Measurements from ENCODE around the gene RTBDN. TPM values are rescaled to one million over a fixed set of nuclear protein-coding genes. Genes with fewer than 3 reads are reported as not detected.

The RTBDN gene
- total RNA-seq, 1 donor from 2014 or later = not detected

DNA sequence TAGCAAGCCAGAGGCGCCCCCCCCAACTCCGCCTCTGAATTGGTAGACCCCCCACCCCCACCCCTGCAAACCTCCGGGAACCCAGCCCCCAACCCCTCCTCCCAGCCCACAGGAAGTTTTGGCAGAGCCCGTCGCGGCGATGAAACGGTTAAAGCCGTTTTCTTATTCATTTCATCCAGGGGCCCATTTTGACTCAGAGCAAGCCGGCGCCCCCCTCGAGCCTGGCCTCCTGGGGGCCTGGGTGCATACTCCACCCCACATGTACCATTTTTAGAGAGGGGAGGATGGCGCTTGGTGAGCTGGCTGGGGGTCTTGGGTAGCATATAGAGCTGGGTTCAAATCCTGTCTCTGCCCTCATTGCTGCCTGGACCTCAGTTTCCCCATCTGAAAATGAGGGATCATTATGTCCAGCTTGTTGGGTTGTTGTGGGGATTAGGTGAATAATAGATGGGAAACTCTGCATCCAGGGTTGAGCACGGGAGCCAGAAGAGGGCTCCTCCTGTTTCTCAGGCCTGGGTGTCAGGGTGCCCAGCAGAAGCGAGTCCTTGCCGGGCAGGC is 51.0 kb downstream of the RTBDN start:
- DNase-seq (ENCODE audit: low spot score) = no peak
- ATAC-seq = no peak

DNA sequence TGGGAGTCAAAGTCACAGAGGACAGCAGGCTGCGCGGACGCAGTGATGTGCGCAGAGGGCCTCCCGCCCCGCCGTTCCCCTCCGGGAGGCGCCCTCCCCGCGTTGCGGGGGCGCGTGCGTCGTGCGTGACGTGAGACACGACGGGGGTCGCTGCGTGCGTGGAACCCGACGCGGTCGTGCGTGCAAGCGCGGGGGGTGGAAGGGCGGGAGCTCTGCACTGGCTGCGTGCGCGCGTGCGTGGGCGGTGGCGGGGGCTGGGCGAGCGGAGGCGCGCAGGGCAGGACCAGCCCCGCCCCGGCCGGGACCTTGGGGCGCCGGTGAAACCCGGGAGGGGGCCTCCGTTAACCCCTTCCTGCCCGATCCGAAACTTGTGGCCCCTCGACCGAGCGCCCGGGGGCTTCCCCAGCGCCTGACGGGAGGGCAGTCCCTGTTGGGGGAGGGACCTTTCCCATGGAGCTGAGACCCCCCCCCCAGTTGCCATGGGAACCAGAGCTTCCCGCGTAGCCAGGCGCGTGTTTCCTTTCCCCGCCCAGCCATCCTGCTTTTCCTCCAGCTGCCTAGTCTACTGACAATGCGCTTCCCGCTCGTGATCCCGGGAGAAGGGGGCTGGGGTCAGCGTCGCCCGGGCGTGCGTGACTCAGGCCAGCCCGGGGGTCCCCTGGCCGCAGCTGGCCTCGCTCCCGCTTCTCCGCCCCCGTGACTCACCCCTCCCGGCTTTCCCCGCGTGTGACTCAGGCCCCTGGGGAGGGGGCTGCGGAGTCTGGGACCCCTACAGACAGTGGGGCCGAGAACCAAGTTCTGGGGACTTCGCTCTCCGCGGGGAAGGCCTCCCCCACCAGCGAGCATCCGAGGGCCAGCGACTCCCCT is 51.7 kb downstream of the RTBDN start:
- ATAC-seq (peak; percentile 66), DNase-seq (ENCODE audit: low spot score) (peak; percentile 86)

DNA sequence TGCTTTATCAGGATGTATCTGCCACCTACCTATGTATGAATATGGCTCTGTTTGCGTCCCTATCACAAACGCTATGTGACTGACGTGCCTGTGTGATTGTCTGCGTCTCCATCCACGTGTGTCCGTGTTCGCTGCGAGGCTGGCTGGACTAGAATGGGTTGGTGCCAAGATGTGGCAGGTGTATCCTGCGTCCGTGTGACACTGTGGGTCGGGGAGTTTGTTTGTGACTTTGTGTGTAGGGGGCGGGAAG is 52.3 kb downstream of the RTBDN start:
- DNase-seq (ENCODE audit: low spot score) (no peak), ATAC-seq (no peak)

DNA sequence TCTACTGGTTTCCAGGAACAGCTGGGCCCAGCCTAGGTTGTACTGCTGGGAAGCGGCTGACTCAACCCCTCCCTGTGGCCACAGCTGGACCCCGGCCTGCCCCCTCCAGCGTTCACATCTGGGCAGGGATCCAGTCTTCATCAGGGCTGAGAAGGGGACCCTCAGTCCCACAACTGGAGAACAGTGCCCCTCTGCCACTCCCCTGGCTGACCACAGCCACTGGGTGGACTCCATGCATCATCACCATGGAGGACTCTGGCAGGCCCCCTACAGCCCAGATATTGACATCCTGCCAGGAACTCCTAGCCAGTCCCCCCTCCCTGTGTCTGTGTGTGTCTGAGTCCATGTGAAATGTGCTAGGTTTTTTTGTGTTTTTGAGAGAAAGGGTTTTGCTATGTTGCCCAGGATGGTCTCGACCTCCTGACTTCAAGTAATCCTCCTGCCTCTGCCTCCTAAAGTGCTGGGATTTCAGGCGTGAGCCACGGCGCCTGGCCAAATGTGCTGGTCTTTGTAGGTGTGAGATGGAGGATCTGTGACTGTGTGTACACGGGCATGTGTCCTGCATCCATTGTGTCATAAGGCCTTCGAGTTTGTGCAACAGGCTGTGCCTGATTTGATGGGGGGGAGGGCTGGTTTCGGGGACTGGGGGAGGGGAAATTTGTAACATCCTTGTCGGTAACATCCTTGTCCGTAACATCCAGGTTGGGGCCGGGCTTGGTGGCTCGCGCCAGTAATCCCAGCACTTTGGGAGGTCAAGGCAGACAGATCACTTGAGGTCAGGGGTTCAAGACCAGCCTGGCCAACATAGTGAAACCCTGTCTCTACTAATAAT is 55.0 kb downstream of the RTBDN start:
- DNase-seq (ENCODE audit: low spot score) (peak; percentile 69), ATAC-seq (no peak)

DNA sequence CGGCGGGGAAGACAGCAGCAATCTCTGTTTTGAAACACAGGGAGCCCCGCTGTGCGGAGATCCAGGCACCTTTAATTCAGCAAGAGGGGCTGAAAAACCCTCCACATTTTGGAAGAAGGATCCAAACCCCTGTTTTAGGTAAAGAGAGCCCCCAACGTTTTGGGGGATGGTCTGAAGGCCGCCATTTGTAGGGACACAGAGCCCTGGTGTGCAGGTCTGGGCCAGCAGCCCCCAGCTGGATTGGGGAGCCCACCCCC is 55.5 kb downstream of the RTBDN start:
- DNase-seq (ENCODE audit: low spot score) (no peak), ATAC-seq (no peak)

DNA sequence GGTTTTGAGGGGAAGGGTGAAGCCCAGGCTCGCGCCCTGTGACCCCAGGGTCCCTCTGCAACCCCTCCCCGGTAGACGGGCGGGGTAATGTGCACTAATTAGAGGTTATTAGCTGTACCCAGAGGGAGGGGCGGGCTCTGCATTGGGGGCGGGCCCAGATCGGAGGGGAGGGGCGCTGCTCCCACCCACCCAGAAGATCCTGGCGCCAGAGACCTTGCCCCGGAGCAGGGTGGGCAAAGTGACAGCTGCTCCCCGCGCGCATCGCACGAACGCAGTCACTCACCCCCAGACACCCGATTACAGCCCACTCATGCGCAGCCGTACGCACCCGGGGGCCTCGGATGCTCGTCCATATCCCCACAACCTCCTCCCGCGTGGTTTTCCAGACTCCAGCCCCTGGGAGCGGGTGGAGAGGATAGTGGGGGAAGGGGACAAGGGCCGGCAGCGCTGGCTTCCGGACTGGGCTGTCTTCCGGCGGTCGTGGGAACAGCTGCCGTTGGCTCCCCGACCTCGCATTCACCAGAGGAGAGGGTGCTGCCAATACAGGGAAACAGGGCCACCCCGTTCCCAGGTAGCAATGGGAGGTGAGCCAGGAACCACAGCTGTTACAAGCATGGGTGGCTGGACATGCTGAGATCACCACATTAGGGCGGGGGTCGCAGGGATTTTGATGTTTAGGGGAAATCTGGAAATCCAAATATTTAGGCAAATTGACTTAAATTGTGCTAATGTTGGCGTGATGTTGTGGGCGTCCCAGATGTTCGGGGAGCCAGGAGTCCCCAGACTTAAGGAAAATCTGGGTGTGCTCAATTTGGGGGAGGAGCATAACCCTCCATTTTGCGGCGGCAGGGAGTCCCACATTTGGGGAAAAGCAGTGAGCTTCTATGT is 56.1 kb downstream of the RTBDN start:
- ATAC-seq (peak; percentile 35), DNase-seq (ENCODE audit: low spot score) (peak; percentile 75)

DNA sequence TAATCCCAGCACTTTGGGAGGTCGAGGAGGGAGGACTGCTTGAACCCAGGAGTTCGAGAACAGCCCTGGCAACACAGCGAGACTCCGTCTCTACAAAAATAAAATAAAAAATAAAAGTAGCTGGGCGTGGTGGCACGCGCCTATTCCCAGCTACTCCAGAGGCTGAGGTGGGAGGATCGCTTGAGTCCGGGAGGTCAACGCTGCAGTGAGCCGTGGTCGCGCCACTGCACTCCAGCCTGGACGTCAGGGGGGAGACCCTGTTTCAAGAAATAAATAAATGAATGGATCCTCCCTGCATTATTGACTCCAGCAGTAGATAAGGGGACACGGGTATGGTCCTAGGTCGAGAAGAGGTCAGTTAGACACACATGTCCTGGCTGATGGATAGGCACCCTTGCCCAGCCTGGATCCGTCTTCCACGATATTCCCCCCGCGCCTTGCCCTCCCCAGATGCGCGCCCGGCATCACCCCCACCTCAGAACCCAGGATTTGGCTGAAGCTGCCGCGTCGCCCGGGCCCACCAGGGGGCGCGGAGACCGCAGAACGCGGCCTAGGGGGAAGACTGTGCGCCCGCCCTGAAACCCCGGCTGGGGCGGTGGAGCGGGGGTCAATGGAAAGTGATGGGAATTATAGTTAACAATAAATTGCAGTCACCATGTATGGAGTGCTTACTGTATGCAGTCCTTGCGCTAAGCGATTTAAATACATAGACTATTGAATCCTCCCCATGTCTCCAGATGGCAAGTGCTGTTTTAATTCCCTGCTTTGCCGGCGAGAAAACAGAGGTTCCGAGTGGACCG is 57.0 kb downstream of the RTBDN start:
- DNase-seq (ENCODE audit: low spot score) (peak; percentile 81), ATAC-seq (peak; percentile 62)

Other genes starting within 250 kb of the RTBDN start
- gene ZNF490, start 223.8 kb downstream of the RTBDN start, total RNA-seq = 3.9 TPM
- 9.1 TPM for gene ZNF791, start 223.7 kb downstream of the RTBDN start, total RNA-seq
- gene MAN2B1, start 167.8 kb downstream of the RTBDN start, total RNA-seq = 54.8 TPM
- 3.8 TPM for gene WDR83, start 167.8 kb downstream of the RTBDN start, total RNA-seq
- 41.6 TPM for gene DHPS, start 152.7 kb downstream of the RTBDN start, total RNA-seq
- gene GNG14, start 146.6 kb downstream of the RTBDN start, total RNA-seq = not detected
- gene FBXW9, start 137.9 kb downstream of the RTBDN start, total RNA-seq = 3.3 TPM
- 19.5 TPM for gene TNPO2, start 110.6 kb downstream of the RTBDN start, total RNA-seq
- gene TRIR, start 99.9 kb downstream of the RTBDN start, total RNA-seq = 91.0 TPM
- 23.0 TPM for gene GET3, start 97.1 kb downstream of the RTBDN start, total RNA-seq
- not detected for gene BEST2, start 82.8 kb downstream of the RTBDN start, total RNA-seq
- gene HOOK2, start 59.0 kb downstream of the RTBDN start, total RNA-seq = 23.2 TPM
- gene JUNB, start 43.1 kb downstream of the RTBDN start, total RNA-seq = 16.3 TPM
- 224 TPM for gene PRDX2, start 32.8 kb downstream of the RTBDN start, total RNA-seq
- gene THSD8, start 32.5 kb downstream of the RTBDN start, total RNA-seq = 1.5 TPM
- gene RNASEH2A, start 28.0 kb downstream of the RTBDN start, total RNA-seq = 3.0 TPM
- gene MAST1, start 3.9 kb upstream of the RTBDN start, total RNA-seq = 0.86 TPM
- gene DNASE2, start 46.9 kb upstream of the RTBDN start, total RNA-seq = 22.3 TPM
- gene KLF1, start 52.6 kb upstream of the RTBDN start, total RNA-seq = 0.35 TPM
- gene GCDH, start 56.6 kb upstream of the RTBDN start, total RNA-seq = 109 TPM
- gene SYCE2, start 84.7 kb upstream of the RTBDN start, total RNA-seq = not detected
- gene FARSA, start 99.1 kb upstream of the RTBDN start, total RNA-seq = 34.2 TPM
- 1,041 TPM for gene CALR, start 104.0 kb upstream of the RTBDN start, total RNA-seq
- gene RAD23A, start 111.3 kb upstream of the RTBDN start, total RNA-seq = 42.6 TPM
- 12.0 TPM for gene GADD45GIP1, start 122.6 kb upstream of the RTBDN start, total RNA-seq
- not detected for gene DAND5, start 135.0 kb upstream of the RTBDN start, total RNA-seq
- gene NFIX, start 160.9 kb upstream of the RTBDN start, total RNA-seq = 41.4 TPM

Data from left lobe of liver (tissue), 2 donors.